Liver (tissue), 3 donors: ENCODE results near the gene AMT.

Source experiments
- ATF3 ChIP-seq: IDR thresholded peaks from 2 replicates; pipeline ENCODE4 v1.6.1; 2016; ENCODE audit warnings: antibody characterized with exemption
- CTCF ChIP-seq: fragments of 150-350 bp; IDR thresholded peaks from 2 replicates; pipeline ENCODE4 v1.5.1; 2017; ENCODE audit warnings: improper control_type of control experiment, low read depth, low read length; ENCODE audit not compliant: missing input control
- HNF4A ChIP-seq, 2 donors: conservative IDR thresholded peaks; 2 replicates each; pipeline ENCODE4 v1.6.1; 2016; ENCODE audit warnings: antibody characterized with exemption in 2 of 2, mild to moderate bottlenecking in 2 of 2
- JUND ChIP-seq, 2 donors: IDR thresholded peaks; 2 replicates each; pipeline ENCODE4 v1.6.1; 2016; ENCODE audit warnings: antibody characterized with exemption in 2 of 2
- RAD21 ChIP-seq, 2 donors: IDR thresholded peaks; 2 replicates each; pipeline ENCODE4 v1.6.1; 2016; ENCODE audit warnings: antibody characterized with exemption in 2 of 2, mild to moderate bottlenecking in 2 of 2
- REST ChIP-seq: IDR thresholded peaks from 2 replicates; pipeline ENCODE4 v1.6.1; 2016; ENCODE audit warnings: antibody characterized with exemption, mild to moderate bottlenecking
- RXRA ChIP-seq, 2 donors: IDR thresholded peaks; 2 replicates each; pipeline ENCODE4 v1.6.1; 2017 to 2018; ENCODE audit warnings: antibody characterized with exemption in 2 of 2, mild to moderate bottlenecking in 1 of 2
- SP1 ChIP-seq: IDR thresholded peaks from 2 replicates; pipeline ENCODE4 v1.6.1; 2018; ENCODE audit warnings: antibody characterized with exemption, mild to moderate bottlenecking
- YY1 ChIP-seq: IDR thresholded peaks from 2 replicates; pipeline ENCODE4 v1.6.1; 2016; ENCODE audit warnings: antibody characterized with exemption, mild to moderate bottlenecking
- donor health status: healthy.
- donor health status: healthy.

GRCh38 chr3:49422379-49423248 lies at the start of gene AMT:
- TF ChIP-seq CTCF (no peak), YY1 (peak; percentile 70), ATF3 (no peak), REST (peak; percentile 53), JUND (IDR thresholded peaks at IDR 0.05) (peak in 1 of 2 donors; percentile 43), RXRA (IDR thresholded peaks at IDR 0.05) (peak; percentile 51 to 71), SP1 (peak; percentile 72), RAD21 (IDR thresholded peaks at IDR 0.05) (peak in 1 of 2 donors; percentile 25), HNF4A (conservative IDR thresholded peaks at IDR 0.05) (peak; percentile 78 to 84)
